HCEC 1CT (cell line): ENCODE results near the gene C11orf42.

Experiments
- DNase-seq: peaks from one replicate; pipeline ENCODE4 v3.0.0-alpha.2; 2017

C11orf42 gene

GRCh38 chr11:6260207-6260726 lies 54.9 kb downstream of the C11orf42 start:
- no peak for DNase-seq
